Prostate gland (tissue), 2 donors: ENCODE results near the gene ANKRD13A.

Source experiments
- POLR2A ChIP-seq: fragments of 450-650 bp; IDR thresholded peaks from one replicate; pipeline ENCODE4 v1.6.1; 2016; ENCODE audit warnings: antibody characterized with exemption, mild to moderate bottlenecking
- POLR2AphosphoS5 ChIP-seq: sonication (generic); formaldehyde crosslinking; IDR thresholded peaks from one replicate; pipeline ENCODE4 v1.6.1; 2017; ENCODE audit warnings: antibody characterized with exemption
- TF ChIP-seq, protein P1 (sequence below), 4 experiments: fragments of 200-600 bp in 2 of 4; fragments of 450-650 bp in 2 of 4; sonication (generic) in 2 of 4; IDR thresholded peaks; 1 replicate in 3 of 4; 2 replicates in 1 of 4; pipeline ENCODE4 v1.5.1; 2016 to 2019; ENCODE audit warnings: antibody characterized with exemption in 4 of 4, mild to moderate bottlenecking in 2 of 4, moderate library complexity in 2 of 4

DNA sequence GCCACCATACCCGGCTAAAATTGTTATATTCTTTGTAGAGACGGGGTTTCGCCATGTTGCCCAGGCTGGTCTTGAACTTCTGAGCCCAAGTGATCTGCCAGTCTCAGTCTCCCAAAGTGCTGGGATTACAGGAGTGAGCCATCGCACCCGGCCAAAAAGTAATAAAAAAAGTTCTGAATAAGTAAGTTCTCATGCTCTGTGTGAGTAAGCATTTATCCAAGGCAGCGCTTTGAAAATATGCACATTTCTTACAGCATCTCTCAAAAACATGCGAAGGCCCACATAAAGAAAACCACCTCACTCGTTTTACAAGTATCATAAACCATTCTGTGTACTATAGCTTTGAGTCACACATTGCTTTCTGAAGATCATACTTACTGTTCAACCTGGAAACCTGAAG, 11.6 kb upstream of the ANKRD13A start:
- TF ChIP-seq POLR2A (no peak), POLR2AphosphoS5 (no peak)
- TF ChIP-seq, protein P1, sequence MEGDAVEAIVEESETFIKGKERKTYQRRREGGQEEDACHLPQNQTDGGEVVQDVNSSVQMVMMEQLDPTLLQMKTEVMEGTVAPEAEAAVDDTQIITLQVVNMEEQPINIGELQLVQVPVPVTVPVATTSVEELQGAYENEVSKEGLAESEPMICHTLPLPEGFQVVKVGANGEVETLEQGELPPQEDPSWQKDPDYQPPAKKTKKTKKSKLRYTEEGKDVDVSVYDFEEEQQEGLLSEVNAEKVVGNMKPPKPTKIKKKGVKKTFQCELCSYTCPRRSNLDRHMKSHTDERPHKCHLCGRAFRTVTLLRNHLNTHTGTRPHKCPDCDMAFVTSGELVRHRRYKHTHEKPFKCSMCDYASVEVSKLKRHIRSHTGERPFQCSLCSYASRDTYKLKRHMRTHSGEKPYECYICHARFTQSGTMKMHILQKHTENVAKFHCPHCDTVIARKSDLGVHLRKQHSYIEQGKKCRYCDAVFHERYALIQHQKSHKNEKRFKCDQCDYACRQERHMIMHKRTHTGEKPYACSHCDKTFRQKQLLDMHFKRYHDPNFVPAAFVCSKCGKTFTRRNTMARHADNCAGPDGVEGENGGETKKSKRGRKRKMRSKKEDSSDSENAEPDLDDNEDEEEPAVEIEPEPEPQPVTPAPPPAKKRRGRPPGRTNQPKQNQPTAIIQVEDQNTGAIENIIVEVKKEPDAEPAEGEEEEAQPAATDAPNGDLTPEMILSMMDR (IDR thresholded peaks at IDR 0.05), result no peak
